DND-41 (cell line): ENCODE measurements around the gene ACRV1.

Source experiments
- CTCF ChIP-seq: IDR thresholded peaks from 2 replicates; pipeline ENCODE4 v1.5.1; 2012; ENCODE audit warnings: borderline replicate concordance, low read length, moderate library complexity, mild to moderate bottlenecking; ENCODE audit not compliant: poor library complexity, severe bottlenecking; ENCODE audit errors: extremely low read depth
- EZH2 ChIP-seq: IDR thresholded peaks from 3 replicates; pipeline ENCODE4 v1.6.1; 2012; ENCODE audit warnings: borderline replicate concordance, low read depth, mild to moderate bottlenecking, moderate library complexity, low read length, inconsistent platforms; ENCODE audit not compliant: severe bottlenecking

- TF ChIP-seq CTCF, result no peak
- no peak for TF ChIP-seq EZH2
Observed at GRCh38 chr11:125679837-125680236, 810 bp downstream of the ACRV1 start.
